ENCODE results near the gene ASB16.

ASB16 gene

GRCh38 chr17:44216694-44217093 lies 46.2 kb downstream of the ASB16 start:
- H3K27me3 Mint-ChIP-seq: no peaks in the 10 kb centered on the region
- H3K4me1 Mint-ChIP-seq: peaks cover 43% of the 10 kb centered on the region
- peak overlapping the region; percentile 77 for H3K4me3 Mint-ChIP-seq
- H3K27ac Mint-ChIP-seq: peak overlapping the region; percentile 87
- peaks cover 20% of the 10 kb centered on the region for H3K36me3 Mint-ChIP-seq
- ATAC-seq (ENCODE audit: low read depth) (no peak), DNase-seq (ENCODE audit: low spot score in 2 of 2) (no peak)
- H3K9me3 Mint-ChIP-seq: no peaks in the 10 kb centered on the region

DNA sequence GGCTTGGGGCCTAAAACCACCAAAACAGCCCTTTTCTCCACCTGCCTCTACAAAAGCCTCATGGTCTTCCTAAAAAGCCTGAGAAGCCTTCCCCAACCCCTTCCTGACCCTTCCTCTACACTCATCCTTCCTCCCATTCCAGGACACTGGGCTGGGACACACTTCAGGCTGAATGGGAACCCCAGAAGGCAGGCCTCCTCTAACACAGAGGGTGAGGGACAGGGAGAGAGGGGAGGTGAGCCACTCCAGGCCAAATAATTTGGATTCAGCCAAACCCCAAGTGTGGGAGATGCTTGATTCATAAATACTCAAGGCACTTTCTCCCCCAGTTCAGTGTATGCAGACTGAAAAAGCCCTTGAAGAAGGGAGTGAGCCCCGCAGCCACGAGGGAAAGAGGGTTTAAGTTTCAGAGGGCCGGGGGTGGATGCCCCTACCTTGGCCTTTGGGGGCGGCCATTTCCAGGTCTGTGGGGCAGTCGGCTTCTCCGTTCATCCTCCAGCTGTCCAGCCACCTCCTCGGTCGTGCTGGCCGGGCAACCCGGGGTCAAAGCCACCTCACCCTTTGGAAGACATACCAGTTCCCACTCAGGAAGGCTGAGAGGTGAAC lies 47.3 kb downstream of the ASB16 start:
- peaks cover 46% of the 10 kb centered on the region for H3K4me1 Mint-ChIP-seq
- ATAC-seq (ENCODE audit: low read depth): no peak
- H3K9me3 Mint-ChIP-seq: no peaks in the 10 kb centered on the region
- H3K27me3 Mint-ChIP-seq: no peaks in the 10 kb centered on the region
- H3K36me3 Mint-ChIP-seq: peaks cover 20% of the 10 kb centered on the region
- H3K4me3 Mint-ChIP-seq: peak overlapping the region; percentile 77
- H3K27ac Mint-ChIP-seq: peak overlapping the region; percentile 87
- peak in 1 of 2 donors; percentile 40 for DNase-seq (ENCODE audit: low spot score in 2 of 2)

- peak overlapping the region; percentile 77 for H3K4me3 Mint-ChIP-seq
- DNase-seq (ENCODE audit: low spot score in 2 of 2) (peak; percentile 85 to 88), ATAC-seq (ENCODE audit: low read depth) (peak; percentile 42)
- H3K4me1 Mint-ChIP-seq: peaks cover 46% of the 10 kb centered on the region
- peak overlapping the region; percentile 87 for H3K27ac Mint-ChIP-seq
- H3K9me3 Mint-ChIP-seq: no peaks in the 10 kb centered on the region
- H3K36me3 Mint-ChIP-seq: peaks cover 20% of the 10 kb centered on the region
- no peaks in the 10 kb centered on the region for H3K27me3 Mint-ChIP-seq
Measured at GRCh38 chr17:44218344-44219107, 48.0 kb downstream of the ASB16 start.

DNA sequence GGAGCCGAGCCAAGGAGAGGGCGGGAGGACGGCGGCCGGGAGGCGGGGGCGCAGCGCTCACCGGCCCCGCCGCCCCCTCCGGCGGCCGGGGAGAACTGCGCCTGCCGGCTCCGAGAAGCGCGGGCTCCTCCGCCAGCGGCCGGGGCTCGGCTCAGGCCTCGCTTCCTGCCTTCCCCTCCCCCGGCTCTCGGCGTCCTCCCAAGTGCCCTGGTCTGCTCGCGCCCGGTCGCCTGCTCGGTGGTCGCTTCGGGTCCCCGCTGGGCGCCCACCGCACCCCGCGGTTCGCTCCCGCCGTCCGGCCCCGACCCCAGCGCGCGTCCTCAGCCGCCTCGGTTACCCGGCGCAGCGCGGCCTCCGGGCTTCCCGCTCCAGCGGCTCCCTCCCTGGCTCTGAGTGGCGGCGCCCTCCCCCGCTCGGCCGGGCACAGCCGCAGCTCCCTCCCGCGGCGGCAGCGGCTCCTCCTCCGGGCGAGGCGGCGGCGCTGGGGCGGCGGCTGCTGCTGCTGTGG lies 48.7 kb downstream of the ASB16 start:
- DNase-seq (ENCODE audit: low spot score in 2 of 2): peak; percentile 77 to 84
- peaks cover 14% of the 10 kb centered on the region for H3K36me3 Mint-ChIP-seq
- H3K4me3 Mint-ChIP-seq: peak overlapping the region; percentile 57
- peak; percentile 45 for ATAC-seq (ENCODE audit: low read depth)
- peaks cover 40% of the 10 kb centered on the region for H3K4me1 Mint-ChIP-seq
- H3K9me3 Mint-ChIP-seq: no peaks in the 10 kb centered on the region
- H3K27me3 Mint-ChIP-seq: no peaks in the 10 kb centered on the region
- H3K27ac Mint-ChIP-seq: no peak overlapping the region

GRCh38 chr17:44219616-44220212 lies 49.2 kb downstream of the ASB16 start, which contains the start of gene UBTF:
Gene UBTF, minus strand, starts transcription at chr17:44219675. Its CDS starts 1,446 bp downstream, at chr17:44218229.
- peak; percentile 31 for ATAC-seq (ENCODE audit: low read depth)
- peaks cover 12% of the 10 kb centered on the region for H3K36me3 Mint-ChIP-seq
- H3K9me3 Mint-ChIP-seq: no peaks in the 10 kb centered on the region
- DNase-seq (ENCODE audit: low spot score in 2 of 2): peak; percentile 65 to 71
- peaks cover 36% of the 10 kb centered on the region for H3K4me1 Mint-ChIP-seq
- H3K27ac Mint-ChIP-seq: peak within 1 kb of the TSS; percentile 91
- peak within 1 kb of the TSS; percentile 93 for H3K4me3 Mint-ChIP-seq
- no peaks in the 10 kb centered on the region for H3K27me3 Mint-ChIP-seq

DNA sequence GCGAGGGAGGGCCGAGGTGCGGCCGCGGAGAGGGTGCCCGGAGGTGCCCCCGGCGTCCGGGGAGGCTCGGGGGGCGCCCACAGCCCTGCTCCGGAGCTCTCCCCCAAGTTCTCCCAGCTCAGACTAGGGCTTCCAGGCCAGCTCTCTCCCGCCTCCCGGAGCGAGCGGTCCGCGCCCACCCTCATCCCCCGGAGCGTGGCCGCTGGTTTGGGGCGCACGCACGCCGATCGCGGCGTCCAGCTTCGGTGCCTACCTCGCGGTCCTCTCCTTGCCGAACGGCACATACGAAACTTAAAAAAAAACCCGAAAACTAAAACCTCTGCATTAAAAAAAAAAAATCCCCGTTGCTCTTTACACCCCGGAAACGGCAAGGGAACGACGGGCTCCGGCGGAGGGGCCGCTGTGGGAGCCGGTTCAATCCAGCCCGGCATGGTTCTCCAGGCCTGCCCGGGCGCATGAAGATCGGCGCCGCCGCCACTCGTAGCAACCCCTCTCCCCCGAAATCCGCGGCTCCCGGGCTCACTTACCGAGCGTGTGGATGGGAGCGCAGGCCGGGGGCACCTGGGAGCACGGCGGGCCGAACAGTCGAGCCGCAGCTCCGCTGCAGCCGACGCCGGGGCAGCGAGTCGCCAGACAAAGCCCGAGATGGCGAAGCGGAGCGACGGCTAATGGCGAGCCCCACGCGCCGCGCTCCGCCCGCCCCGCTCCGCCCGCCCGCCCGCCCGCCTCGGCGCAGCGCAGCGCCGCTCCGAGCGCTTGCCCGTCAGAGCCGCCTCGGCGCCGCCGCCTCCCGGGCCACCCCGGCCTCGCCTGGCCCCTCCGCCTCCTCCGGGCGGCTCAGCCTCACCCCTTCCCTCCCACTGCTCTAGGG lies 49.9 kb downstream of the ASB16 start:
- Mint-ChIP-seq H3K9me3 (no peaks in the 10 kb centered on the region), H3K36me3 (peaks cover 6% of the 10 kb centered on the region), H3K27ac (peak overlapping the region; percentile 95), H3K4me3 (peak overlapping the region; percentile 93), H3K27me3 (no peaks in the 10 kb centered on the region), H3K4me1 (peaks cover 29% of the 10 kb centered on the region)
- DNase-seq (ENCODE audit: low spot score in 2 of 2) (peak; percentile 51 to 70), ATAC-seq (ENCODE audit: low read depth) (peak; percentile 20)

DNA sequence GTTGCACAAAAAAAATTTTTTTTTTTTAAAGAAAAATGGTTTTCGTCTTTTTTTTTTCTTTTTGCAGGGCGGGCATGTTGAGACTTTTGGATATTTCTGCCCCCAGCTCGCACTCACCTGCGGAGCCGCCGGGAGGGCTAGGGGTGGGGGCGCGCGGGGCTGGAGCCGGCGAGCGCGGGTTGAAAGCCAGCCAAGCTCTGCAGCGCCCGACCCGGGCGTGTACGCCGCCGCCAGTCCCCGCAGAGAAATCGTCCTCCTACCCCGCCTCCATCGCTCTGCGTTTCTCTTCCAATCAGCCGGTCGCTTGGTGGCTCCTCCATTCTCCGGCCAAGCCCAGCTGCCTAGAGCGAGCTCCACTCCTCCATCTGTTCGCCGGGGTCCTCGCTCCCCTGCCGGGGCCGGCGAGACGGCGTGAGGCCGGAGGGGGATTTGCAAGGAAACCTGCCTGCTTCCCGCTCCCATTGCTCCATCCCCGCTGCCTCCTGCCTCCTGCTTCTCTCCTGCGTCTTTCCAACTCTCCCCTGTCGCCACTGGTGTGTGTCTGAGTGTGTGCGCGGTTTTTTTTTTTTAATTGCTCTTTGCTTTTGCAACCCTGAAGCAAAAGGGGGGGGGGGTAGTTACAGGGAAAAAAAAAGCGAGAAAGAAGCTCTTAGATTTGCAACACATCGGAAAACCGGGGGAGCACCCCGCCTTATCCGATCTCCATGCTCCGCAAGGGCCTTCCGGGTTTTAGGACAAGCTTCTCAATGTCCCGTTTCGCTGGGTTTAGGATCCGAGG lies 50.8 kb downstream of the ASB16 start:
- DNase-seq (ENCODE audit: low spot score in 2 of 2): peak; percentile 58 to 70
- ATAC-seq (ENCODE audit: low read depth): peak; percentile 28

GRCh38 chr17:44221862-44222111 lies 51.3 kb downstream of the ASB16 start:
- no peaks in the 10 kb centered on the region for H3K9me3 Mint-ChIP-seq
- H3K36me3 Mint-ChIP-seq: peaks cover 1% of the 10 kb centered on the region
- H3K4me3 Mint-ChIP-seq: peak overlapping the region; percentile 93
- DNase-seq (ENCODE audit: low spot score in 2 of 2): peak in 1 of 2 donors; percentile 45
- H3K4me1 Mint-ChIP-seq: peaks cover 18% of the 10 kb centered on the region
- no peaks in the 10 kb centered on the region for H3K27me3 Mint-ChIP-seq
- peak overlapping the region; percentile 95 for H3K27ac Mint-ChIP-seq
- ATAC-seq (ENCODE audit: low read depth): no peak

More for the DNA sequence above, 50.8 kb downstream of the ASB16 start:
- peaks cover 22% of the 10 kb centered on the region for H3K4me1 Mint-ChIP-seq
- H3K27ac Mint-ChIP-seq: peak overlapping the region; percentile 95
- H3K27me3 Mint-ChIP-seq: no peaks in the 10 kb centered on the region
- peak overlapping the region; percentile 93 for H3K4me3 Mint-ChIP-seq
- H3K36me3 Mint-ChIP-seq: peaks cover 3% of the 10 kb centered on the region
- H3K9me3 Mint-ChIP-seq: no peaks in the 10 kb centered on the region

DNA sequence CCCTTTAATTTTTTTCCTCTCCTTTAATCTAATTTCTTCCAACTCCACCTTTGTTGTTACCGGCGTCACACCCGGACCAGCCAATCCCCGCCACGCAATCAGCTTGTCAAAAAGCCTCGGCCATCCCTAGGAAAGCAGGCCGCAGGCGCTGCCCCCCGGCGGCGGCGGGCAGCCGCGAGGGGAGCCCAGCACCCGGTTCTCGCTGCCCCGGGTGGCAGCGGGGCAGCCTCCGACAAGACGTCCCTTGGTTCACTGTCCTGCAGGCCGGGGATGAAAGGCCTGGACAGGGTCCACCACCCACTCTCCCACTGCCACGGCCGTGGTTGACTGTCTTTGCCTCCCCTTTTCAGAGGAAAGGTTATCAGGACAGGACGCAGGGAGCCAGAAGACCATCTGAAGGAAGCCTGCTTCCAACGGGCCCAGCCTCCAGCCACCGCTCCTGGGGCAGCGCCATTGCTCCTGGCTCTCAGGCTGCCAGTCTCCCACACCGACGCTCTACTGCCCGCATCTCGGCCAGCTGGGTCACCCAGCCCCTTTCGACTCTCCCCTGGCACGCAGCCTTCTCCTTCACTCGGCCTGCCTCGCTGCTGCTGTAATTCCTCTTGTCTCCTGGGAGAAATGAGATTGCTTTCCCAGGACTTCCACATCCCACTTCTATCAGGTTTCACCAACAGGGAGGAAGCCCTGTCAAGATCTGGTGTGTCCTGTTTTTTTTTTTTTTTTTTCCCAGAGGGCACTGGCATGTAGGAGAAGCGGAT lies 51.8 kb downstream of the ASB16 start:
- peak overlapping the region; percentile 95 for H3K27ac Mint-ChIP-seq
- H3K4me1 Mint-ChIP-seq: peaks cover 14% of the 10 kb centered on the region
- H3K27me3 Mint-ChIP-seq: no peaks in the 10 kb centered on the region
- no peaks in the 10 kb centered on the region for H3K36me3 Mint-ChIP-seq
- no peak for ATAC-seq (ENCODE audit: low read depth)
- no peak for DNase-seq (ENCODE audit: low spot score in 2 of 2)
- no peaks in the 10 kb centered on the region for H3K9me3 Mint-ChIP-seq
- peak overlapping the region; percentile 93 for H3K4me3 Mint-ChIP-seq

DNA sequence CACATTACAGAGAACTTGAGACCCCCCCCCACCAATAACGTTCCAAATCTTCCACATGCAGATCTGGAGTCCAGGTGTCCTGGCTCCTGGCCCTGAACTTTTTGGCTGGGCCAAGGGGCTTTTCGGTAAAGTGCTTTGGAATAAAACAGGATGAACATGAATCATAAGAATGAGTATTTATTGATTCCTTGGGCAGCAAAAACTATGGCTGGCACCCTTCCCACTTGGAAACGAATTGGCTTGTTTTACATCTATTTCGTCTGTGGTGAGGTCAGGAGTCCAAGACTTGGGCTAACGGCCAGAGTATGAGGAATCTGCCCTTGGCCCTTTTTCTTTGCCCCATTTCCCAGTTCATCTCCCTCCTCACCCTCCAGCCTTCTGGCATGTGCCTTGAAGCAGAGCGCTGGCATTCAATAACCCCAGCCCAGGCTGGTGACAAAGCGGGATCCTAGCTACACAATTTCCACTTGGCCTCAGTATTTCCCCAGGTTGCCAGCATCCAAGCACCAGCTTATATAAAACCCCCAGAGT lies 53.1 kb downstream of the ASB16 start:
- Mint-ChIP-seq H3K4me1 (peaks cover 9% of the 10 kb centered on the region), H3K27me3 (no peaks in the 10 kb centered on the region), H3K4me3 (no peak overlapping the region), H3K36me3 (no peaks in the 10 kb centered on the region), H3K27ac (no peak overlapping the region), H3K9me3 (no peaks in the 10 kb centered on the region)
- ATAC-seq (ENCODE audit: low read depth) (no peak), DNase-seq (ENCODE audit: low spot score in 2 of 2) (no peak)

Data from memory B cell (primary cell).